Adipose tissue (tissue), 3 donors: ENCODE measurements around the gene SMNDC1. TPM values are rescaled to one million over a fixed set of nuclear protein-coding genes. Genes with fewer than 3 reads are reported as not detected.
"Not testable (repeated sequence)": the region's sequence is repeated elsewhere in the genome, so short reads cannot be mapped to it uniquely, and the experiment has no call there.

ENCODE experiments used
- H3K27ac ChIP-seq: one replicate; pipeline ENCODE4 v1.5.1; 2013; ENCODE audit warnings: low read depth, low read length
- WGBS, 3 donors: extraction: QIAGEN DNeasy Blood & Tissue Kit; methylation state at CpG; one replicate each; pipeline ENCODE4 v1.1.7; 2013; 5-methylcytosine and 5-hydroxymethylcytosine counted together
- polyA plus RNA-seq, 3 donors: library from polyadenylated mRNA; stranded (reverse); fragments of 200-250 nt; gene quantifications; one replicate each; pipeline ENCODE4 v1.2.3, GENCODE V29; 2013
- donor health status: healthy with polysubstance abuse.
- donor health status: Bipolar disorder and iron deficiency.
- donor health status: healthy.

The SMNDC1 gene
- polyA plus RNA-seq, 3 donors: 4.7 to 13.8 (median 10.0) TPM

- WGBS, 3 donors: 57 to 66% (median 57%) methylated on average over 17 of the region's 17 CpGs
- no peak overlapping the region for H3K27ac ChIP-seq
These were observed 1.2 kb upstream of the SMNDC1 start for GRCh38 chr10:110305767-110306451.

GRCh38 chr10:110304394-110304779, 333 bp downstream of the SMNDC1 start:
- peak overlapping the region; percentile 51 for H3K27ac ChIP-seq
- WGBS, 3 donors: 0 to 1% (median 1%) methylated on average over 37 to 42 of the region's 42 CpGs

GRCh38 chr10:110303681-110304080, 1.0 kb downstream of the SMNDC1 start:
- 3 to 12% (median 11%) methylated on average over 4 of the region's 4 CpGs for WGBS, 3 donors
- no peak overlapping the region for H3K27ac ChIP-seq

- H3K27ac ChIP-seq: no peak overlapping the region
- WGBS, 3 donors: 32 to 73% (median 70%) methylated on average over 5 of the region's 5 CpGs
These were observed 4.2 kb downstream of the SMNDC1 start for GRCh38 chr10:110300486-110300986.

GRCh38 chr10:110296966-110297365, 7.8 kb downstream of the SMNDC1 start:
- WGBS, 3 donors: 54 to 95% (median 92%) methylated on average over 1 of the region's 1 CpG
- no peak overlapping the region for H3K27ac ChIP-seq

GRCh38 chr10:110286841-110287240, 17.9 kb downstream of the SMNDC1 start:
- WGBS, 3 donors: 89 to 99% (median 97%) methylated on average over 2 of the region's 2 CpGs
- H3K27ac ChIP-seq: no peak overlapping the region

- H3K27ac ChIP-seq: no peak overlapping the region
- WGBS, 3 donors: 96 to 99% (median 97%) methylated on average over 2 of the region's 2 CpGs
These were observed 19.2 kb downstream of the SMNDC1 start for GRCh38 chr10:110285501-110285900.

- H3K27ac ChIP-seq: no peak overlapping the region
- WGBS, 3 donors: 90 to 97% (median 95%) methylated on average over 3 of the region's 3 CpGs
These were observed 20.5 kb downstream of the SMNDC1 start for GRCh38 chr10:110284262-110284661.

GRCh38 chr10:110279407-110279986, 25.2 kb downstream of the SMNDC1 start:
- WGBS, 3 donors: 31 to 33% (median 32%) methylated on average over 6 of the region's 6 CpGs
- H3K27ac ChIP-seq: no peak overlapping the region

- WGBS, 3 donors: 69 to 80% (median 75%) methylated on average over 7 of the region's 7 CpGs
- no peak overlapping the region for H3K27ac ChIP-seq
These were observed 25.9 kb downstream of the SMNDC1 start for GRCh38 chr10:110278562-110279406.

GRCh38 chr10:110277591-110277990, 27.1 kb downstream of the SMNDC1 start:
- 96 to 99% (median 97%) methylated on average over 2 of the region's 2 CpGs for WGBS, 3 donors
- no peak overlapping the region for H3K27ac ChIP-seq

GRCh38 chr10:110276603-110277002, 28.1 kb downstream of the SMNDC1 start:
- WGBS, 3 donors: 98 to 99% (median 99%) methylated on average over 5 of the region's 5 CpGs

GRCh38 chr10:110275128-110275729, 29.5 kb downstream of the SMNDC1 start:
- 55 to 73% (median 61%) methylated on average over 2 of the region's 2 CpGs for WGBS, 3 donors
- no peak overlapping the region for H3K27ac ChIP-seq

More at GRCh38 chr10:110276603-110277002, 28.1 kb downstream of the SMNDC1 start:
- no peak overlapping the region for H3K27ac ChIP-seq

GRCh38 chr10:110274647-110275046, 30.1 kb downstream of the SMNDC1 start:
- WGBS, 3 donors: 93 to 96% (median 94%) methylated on average over 6 of the region's 6 CpGs
- H3K27ac ChIP-seq: no peak overlapping the region

GRCh38 chr10:110274072-110274627, 30.6 kb downstream of the SMNDC1 start:
- no peak overlapping the region for H3K27ac ChIP-seq

GRCh38 chr10:110273474-110273873, 31.2 kb downstream of the SMNDC1 start:
- 43 to 51% (median 45%) methylated on average over 4 of the region's 4 CpGs for WGBS, 3 donors
- no peak overlapping the region for H3K27ac ChIP-seq

- H3K27ac ChIP-seq: not testable (repeated sequence)
- 88 to 93% (median 91%) methylated on average over 15 of the region's 15 CpGs for WGBS, 3 donors
These were observed 31.7 kb downstream of the SMNDC1 start for GRCh38 chr10:110272995-110273394.
